HEK293 (cell line): ENCODE measurements around the gene YIF1B.

Source experiments
- ATF2 ChIP-seq: fragments of 450-650 bp; formaldehyde crosslinking; IDR thresholded peaks from 2 replicates; pipeline ENCODE4 v1.5.1; 2016; ENCODE audit warnings: missing biosample characterization, missing genetic modification characterization, low read depth
- CTCF ChIP-seq: fragments of 450-650 bp; formaldehyde crosslinking; IDR thresholded peaks from 2 replicates; pipeline ENCODE4 v1.5.1; 2016; ENCODE audit warnings: missing biosample characterization, missing genetic modification characterization
- KLF9 ChIP-seq: fragments of 450-650 bp; formaldehyde crosslinking; IDR thresholded peaks from 2 replicates; pipeline ENCODE4 v1.5.1; 2016; ENCODE audit warnings: missing biosample characterization, missing genetic modification characterization, low read depth
- REST ChIP-seq: fragments of 450-650 bp; formaldehyde crosslinking; IDR thresholded peaks from 2 replicates; pipeline ENCODE4 v1.5.1; 2016; ENCODE audit warnings: missing biosample characterization, missing genetic modification characterization
- YY1 ChIP-seq: fragments of 450-650 bp; formaldehyde crosslinking; IDR thresholded peaks from 2 replicates; pipeline ENCODE4 v1.5.1; 2018; ENCODE audit warnings: missing biosample characterization, missing genetic modification characterization
- ZBTB8A ChIP-seq: fragments of 450-650 bp; formaldehyde crosslinking; IDR thresholded peaks from 2 replicates; pipeline ENCODE4 v1.5.1; 2016; ENCODE audit warnings: missing biosample characterization, missing genetic modification characterization
- ZNF140 ChIP-seq: fragments of 450-650 bp; formaldehyde crosslinking; IDR thresholded peaks from 2 replicates; pipeline ENCODE4 v1.5.1; 2016; ENCODE audit warnings: missing biosample characterization, missing genetic modification characterization
- ZNF2 ChIP-seq: fragments of 450-650 bp; formaldehyde crosslinking; IDR thresholded peaks from 2 replicates; pipeline ENCODE4 v1.5.1; 2016; ENCODE audit warnings: missing biosample characterization, missing genetic modification characterization
- ZNF274 ChIP-seq, 2 experiments: fragments of 200-500 bp in 1 of 2; fragments of 450-650 bp in 1 of 2; sonication (Bioruptor generic) in 1 of 2; formaldehyde crosslinking in 1 of 2; IDR thresholded peaks; 2 replicates each; pipeline versions ENCODE4 v1.5.1 to v1.6.1; 2014 to 2016; ENCODE audit warnings: borderline replicate concordance in 1 of 2, inconsistent platforms in 1 of 2, low read length in 1 of 2, missing biosample characterization in 1 of 2, missing genetic modification characterization in 1 of 2
- ZNF777 ChIP-seq: fragments of 450-650 bp; formaldehyde crosslinking; IDR thresholded peaks from 2 replicates; pipeline ENCODE4 v1.5.1; 2017; ENCODE audit warnings: missing biosample characterization, missing genetic modification characterization, borderline replicate concordance
- TF ChIP-seq, protein P1 (sequence below): fragments of 450-650 bp; formaldehyde crosslinking; IDR thresholded peaks from 2 replicates; pipeline ENCODE4 v1.5.1; 2017; ENCODE audit warnings: missing biosample characterization, missing genetic modification characterization

DNA sequence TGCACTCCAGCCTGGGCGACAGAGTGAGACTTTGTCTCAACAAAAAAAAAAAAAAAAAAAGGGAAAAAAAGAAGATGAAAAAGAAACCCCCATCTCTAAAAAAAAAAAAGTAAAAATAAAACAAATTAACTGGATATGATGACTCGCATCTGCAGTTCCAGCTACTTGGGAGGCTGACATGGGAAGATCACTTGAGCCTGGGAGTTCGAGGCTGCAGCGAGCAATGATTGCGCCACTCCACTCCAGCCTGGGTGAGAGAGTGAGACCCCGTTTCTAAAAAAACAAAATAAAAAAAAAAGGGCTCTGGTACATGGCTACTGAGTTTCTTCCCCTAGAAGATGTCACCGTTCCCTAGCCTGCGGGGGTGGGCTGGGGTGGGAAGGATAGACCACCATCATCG is 17.5 kb upstream of the YIF1B start:
- TF ChIP-seq ZNF274 (IDR thresholded peaks at IDR 0.05; ENCODE audit: low read length) (no peak), ZNF274 (tag by site-specific recombination; IDR thresholded peaks at IDR 0.05; ENCODE audit: borderline replicate concordance) (no peak), ZNF2 (tag by site-specific recombination) (no peak), REST (tag by site-specific recombination) (no peak), CTCF (tag by site-specific recombination) (no peak), KLF9 (tag by site-specific recombination) (no peak), YY1 (tag by site-specific recombination) (no peak), ZNF140 (tag by site-specific recombination) (no peak), ZBTB8A (tag by site-specific recombination) (no peak), ZNF777 (tag by site-specific recombination) (no peak), ATF2 (tag by site-specific recombination) (no peak)
- TF ChIP-seq, protein P1, sequence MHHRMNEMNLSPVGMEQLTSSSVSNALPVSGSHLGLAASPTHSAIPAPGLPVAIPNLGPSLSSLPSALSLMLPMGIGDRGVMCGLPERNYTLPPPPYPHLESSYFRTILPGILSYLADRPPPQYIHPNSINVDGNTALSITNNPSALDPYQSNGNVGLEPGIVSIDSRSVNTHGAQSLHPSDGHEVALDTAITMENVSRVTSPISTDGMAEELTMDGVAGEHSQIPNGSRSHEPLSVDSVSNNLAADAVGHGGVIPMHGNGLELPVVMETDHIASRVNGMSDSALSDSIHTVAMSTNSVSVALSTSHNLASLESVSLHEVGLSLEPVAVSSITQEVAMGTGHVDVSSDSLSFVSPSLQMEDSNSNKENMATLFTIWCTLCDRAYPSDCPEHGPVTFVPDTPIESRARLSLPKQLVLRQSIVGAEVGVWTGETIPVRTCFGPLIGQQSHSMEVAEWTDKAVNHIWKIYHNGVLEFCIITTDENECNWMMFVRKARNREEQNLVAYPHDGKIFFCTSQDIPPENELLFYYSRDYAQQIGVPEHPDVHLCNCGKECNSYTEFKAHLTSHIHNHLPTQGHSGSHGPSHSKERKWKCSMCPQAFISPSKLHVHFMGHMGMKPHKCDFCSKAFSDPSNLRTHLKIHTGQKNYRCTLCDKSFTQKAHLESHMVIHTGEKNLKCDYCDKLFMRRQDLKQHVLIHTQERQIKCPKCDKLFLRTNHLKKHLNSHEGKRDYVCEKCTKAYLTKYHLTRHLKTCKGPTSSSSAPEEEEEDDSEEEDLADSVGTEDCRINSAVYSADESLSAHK (tag by site-specific recombination), result no peak
